ENCODE measurements around the gene BAHCC1. TPM values are rescaled to one million over a fixed set of nuclear protein-coding genes. Genes with fewer than 3 reads are reported as not detected.

Gene BAHCC1
- total and polyA plus RNA-seq, 2 of the 8 experiments (the other 6 are each of a cell fraction or from before 2014, with no cell fraction given), result 0.26 to 0.58 TPM

DNA sequence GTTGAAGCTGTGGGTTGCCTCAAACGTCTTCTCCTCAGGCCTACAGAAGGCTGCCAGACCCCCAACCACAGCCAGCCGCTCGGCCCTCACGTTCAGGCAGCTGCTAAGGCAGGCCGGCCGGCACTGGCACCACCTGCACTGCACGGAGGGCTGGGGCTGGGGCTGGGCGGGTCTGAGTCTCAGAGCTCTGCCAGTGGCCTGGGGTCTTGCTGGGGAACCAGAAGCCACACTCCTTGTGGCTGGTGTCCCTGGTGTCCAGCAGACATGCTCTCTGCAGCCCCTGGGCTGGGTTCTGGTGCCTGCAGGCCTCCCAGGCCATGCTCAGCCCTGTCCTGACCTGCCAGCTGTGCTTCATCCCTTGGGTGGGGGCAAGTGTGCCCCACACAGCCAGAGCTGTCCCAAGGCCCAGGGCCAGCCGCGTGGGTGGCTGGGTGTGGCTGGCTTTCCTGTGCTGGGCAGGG lies 42.0 kb downstream of the BAHCC1 start:
- H3K4me1 ChIP-seq (replicated peaks in 1 of 4; ENCODE audit: control insufficient read depth in 3 of 4, insufficient read depth in 4 of 4, low read length in 3 of 4), result peaks cover 0 to 2% (median under 1%) of the 10 kb centered on the region in 4 experiments; a peak in 3 of 7 replicates
- peak overlapping the region; percentile 40 for H4K91ac ChIP-seq (replicated peaks; ENCODE audit: insufficient read length, low read length)
- H3K36me3 ChIP-seq (ENCODE audit: control insufficient read depth in 2 of 4, insufficient read depth in 4 of 4, low read length in 3 of 4), result no peaks in the 10 kb centered on the region
- H3K4ac ChIP-seq (replicated peaks; ENCODE audit: insufficient read length, low read depth, low read length), result no peak overlapping the region
- H3K18ac ChIP-seq (ENCODE audit: extremely low read depth, low read length), result no peak overlapping the region
- H2BK5ac ChIP-seq (ENCODE audit: low read depth, low read length), result no peak overlapping the region
- no peaks in the 10 kb centered on the region for H3K23me2 ChIP-seq (ENCODE audit: low read depth, low read length)
- H4K5ac ChIP-seq (ENCODE audit: insufficient read length, low read depth, low read length), result no peak overlapping the region
- POLR2A ChIA-PET (ENCODE audit: partially characterized antibody), result interaction anchor here (0.9 kb wide), 1 partner anchor 74 kb away, joined by 3 read pairs; no protein-coding TSS in a partner anchor
- no peaks in the 10 kb centered on the region for H3K79me2 ChIP-seq (ENCODE audit: control insufficient read depth in 1 of 2, insufficient read depth in 2 of 2, low read length in 2 of 2)
- FAIRE-seq, result no peak
- no peak overlapping the region for H3K14ac ChIP-seq (ENCODE audit: insufficient read length)
- H3K9me3 ChIP-seq (ENCODE audit: insufficient read depth in 2 of 2, low read depth in 1 of 2, low read length in 1 of 2), result no peaks in the 10 kb centered on the region
- H3K27ac ChIP-seq (ENCODE audit: low read depth, low read length), result no peak overlapping the region
- H2BK20ac ChIP-seq (ENCODE audit: low read length), result no peak overlapping the region
- no peak overlapping the region for H3K56ac ChIP-seq (replicated peaks; ENCODE audit: insufficient read length, low read depth, low read length)
- no peaks in the 10 kb centered on the region for H3K79me1 ChIP-seq (ENCODE audit: low read depth, low read length)
- no peak overlapping the region for H2BK15ac ChIP-seq (ENCODE audit: low read length)
- no peak overlapping the region for H2BK12ac ChIP-seq (ENCODE audit: low read depth, low read length)
- H2BK120ac ChIP-seq (replicated peaks; ENCODE audit: low read depth, low read length), result no peak overlapping the region
- TF ChIP-seq TAF1 (IDR thresholded peaks at IDR 0.05; ENCODE audit: low read depth, low read length) (no peak), ZNF274 (IDR thresholded peaks at IDR 0.05; ENCODE audit: borderline replicate concordance, extremely low read depth, low read length) (no peak), NANOG (IDR thresholded peaks at IDR 0.05; ENCODE audit: insufficient read depth, low read depth, low read length, poor library complexity, severe bottlenecking) (no peak), RAD21 (IDR thresholded peaks at IDR 0.05 in 1 of 2, conservative IDR thresholded peaks at IDR 0.05 in 1 of 2; ENCODE audit: low read depth in 2 of 2, low read length in 2 of 2) (no peak), NRF1 (IDR thresholded peaks at IDR 0.05; ENCODE audit: low read depth, low read length) (no peak), SP4 (IDR thresholded peaks at IDR 0.05; ENCODE audit: low read length) (no peak)
- CTCF ChIA-PET (ENCODE audit: partially characterized antibody), result interaction anchor here (0.7 to 2.4 kb wide), 11 partner anchors 9 to 297 kb away, joined by 3 to 7 read pairs (median 5); no protein-coding TSS in a partner anchor
- H4K20me1 ChIP-seq (replicated peaks in 1 of 2; ENCODE audit: control insufficient read depth in 1 of 2, insufficient read depth in 2 of 2, low read length in 2 of 2), result no peaks in the 10 kb centered on the region
- no peak overlapping the region for H3K4me2 ChIP-seq (ENCODE audit: insufficient read depth in 1 of 2, low read depth in 2 of 2, low read length in 2 of 2)
- H3K9ac ChIP-seq (replicated peaks in 1 of 4; ENCODE audit: extremely low read depth in 1 of 4, low read depth in 3 of 4, low read length in 3 of 4), result no peak overlapping the region
- no peak for DNase-seq (ENCODE audit: low read depth in 1 of 2, low spot score in 2 of 2)
- no peak overlapping the region for H2AFZ ChIP-seq (ENCODE audit: low read length)
- no peak overlapping the region for H2AK5ac ChIP-seq (ENCODE audit: low read depth, low read length)
- 92% methylated on average over 10 of the region's 10 CpGs; no CpG with 5 or more reads in 1 of the 2 experiments for WGBS, 2 experiments (ENCODE audit: extremely low coverage in 1 of 2, insufficient coverage in 1 of 2, insufficient read length in 1 of 2, insufficient replicate concordance in 2 of 2, low coverage in 1 of 2, low lambda C conversion rate in 2 of 2, missing lambda C conversion rate in 1 of 2)
- no peak overlapping the region for H4K8ac ChIP-seq (ENCODE audit: extremely low read depth, insufficient read depth, low read length)
- no peaks in the 10 kb centered on the region for H3K27me3 ChIP-seq (replicated peaks in 1 of 4; ENCODE audit: control insufficient read depth in 3 of 4, extremely low read depth in 1 of 4, insufficient read depth in 3 of 4, low read length in 3 of 4)
- H3K4me3 ChIP-seq (ENCODE audit: extremely low read depth in 1 of 4, insufficient read depth in 2 of 4, low read depth in 3 of 4, low read length in 4 of 4), result no peak overlapping the region
- no peak overlapping the region for H3K23ac ChIP-seq (ENCODE audit: insufficient read length)

All from H1 (cell line).